HCT116 (cell line): ENCODE results near the gene ANOS1. TPM values are rescaled to one million over a fixed set of nuclear protein-coding genes. Genes with fewer than 3 reads are reported as not detected.

Experiments
- ATAC-seq: fragments of 200-7000 bp; cut with Tn5 transposase; 2 replicates; pipeline ENCODE4 v1.9.1; 2020; ENCODE audit warnings: mild to moderate bottlenecking, moderate library complexity
- BruUV-seq: library from RNA; stranded (reverse); fragments of 400-500 nt; replicated peaks from 2 replicates; lab custom pipeline; 2021; lab: Mats Ljungman, UMichigan
- CTCF ChIA-PET: fragments of 300-600 bp; sonication (Branson Sonifier 250); formaldehyde crosslinking; loops from one replicate; lab custom pipeline; 2021; ENCODE audit warnings: antibody characterized with exemption; lab: Charles Lee
- POLR2A ChIA-PET: fragments of 300-600, 350-600 bp; sonication (Branson Sonifier 250); formaldehyde crosslinking; loops from one replicate; lab custom pipeline; 2021; ENCODE audit warnings: antibody characterized with exemption; lab: Charles Lee
- RAD21 ChIA-PET, 2 experiments: fragments of 300-600 bp; sonication (Branson Sonifier 250); formaldehyde crosslinking; loops; one replicate each; lab custom pipeline; 2023; ENCODE audit warnings: low total read pairs in 2 of 2; ENCODE audit not compliant: uncharacterized antibody in 2 of 2, unreplicated experiment in 2 of 2, low non-redundant PET in 1 of 2; lab: Charles Lee
- DNase-seq: peaks from one replicate; pipeline ENCODE4 v3.0.0-alpha.2; 2010; ENCODE audit warnings: low read depth, low spot score
- H2AFZ ChIP-seq: fragments of 200-600 bp; shearing (Covaris generic), sonication (generic); 2 replicates; pipeline ENCODE4 v1.6.1; 2017; ENCODE audit warnings: low read depth, mixed run types, mixed read lengths, antibody characterized with exemption, low read length; ENCODE audit not compliant: poor library complexity, severe bottlenecking
- H3K27ac ChIP-seq: 2 replicates; pipeline ENCODE4 v1.5.1; 2012; ENCODE audit warnings: low read depth, low read length
- H3K27me3 ChIP-seq: fragments of 200-600 bp; sonication (generic); 2 replicates; pipeline ENCODE4 v1.6.1; 2016; ENCODE audit warnings: mixed run types, low read length, mixed read lengths; ENCODE audit not compliant: insufficient read depth
- H3K36me3 ChIP-seq, 2 experiments: fragments of 200-500 bp in 1 of 2; fragments of 200-600 bp in 1 of 2; sonication (Bioruptor generic) in 1 of 2; sonication (generic) in 1 of 2; 2 replicates each; pipeline versions ENCODE4 v1.5.1 to v1.6.1; 2014 to 2016; ENCODE audit warnings: low read length in 2 of 2, inconsistent platforms in 1 of 2, mixed read lengths in 1 of 2, mixed run types in 1 of 2; ENCODE audit not compliant: insufficient read depth in 2 of 2, control insufficient read depth in 1 of 2
- H3K4me1 ChIP-seq, 2 experiments: fragments of 200-600 bp in 1 of 2; sonication (generic) in 1 of 2; 2 replicates each; pipeline versions ENCODE4 v1.5.1 to v1.6.1; 2012 to 2017; ENCODE audit warnings: low read length in 2 of 2, inconsistent platforms in 1 of 2, mild to moderate bottlenecking in 1 of 2, mixed read lengths in 1 of 2, mixed run types in 1 of 2, moderate library complexity in 1 of 2; ENCODE audit not compliant: insufficient read depth in 2 of 2, control insufficient read depth in 1 of 2
- H3K4me2 ChIP-seq: fragments of 200-600 bp; sonication (generic); 2 replicates; pipeline ENCODE4 v1.6.1; 2017; ENCODE audit warnings: mixed run types, low read length, mixed read lengths
- H3K4me3 ChIP-seq, 2 experiments: fragments of 200-600 bp in 1 of 2; sonication (generic) in 1 of 2; replicated peaks in 1 of 2; 2 replicates each; pipeline ENCODE4 v1.5.1; 2011 to 2016; ENCODE audit warnings: low read length in 2 of 2, control low read depth in 1 of 2, low read depth in 1 of 2, mild to moderate bottlenecking in 1 of 2, mixed read lengths in 1 of 2, mixed run types in 1 of 2
- H3K79me2 ChIP-seq: fragments of 200-600 bp; sonication (generic); 2 replicates; pipeline ENCODE4 v1.6.1; 2017; ENCODE audit warnings: mild to moderate bottlenecking, mixed run types, low read length, moderate library complexity, mixed read lengths; ENCODE audit not compliant: insufficient read depth
- H3K9ac ChIP-seq: fragments of 200-600 bp; sonication (generic); 2 replicates; pipeline ENCODE4 v1.6.1; 2016; ENCODE audit warnings: low read length, mixed read lengths
- H3K9me2 ChIP-seq: fragments of 200-600 bp; sonication (generic), shearing (Covaris generic); 2 replicates; pipeline ENCODE4 v1.6.1; 2017; ENCODE audit warnings: mixed run types, mild to moderate bottlenecking, moderate library complexity; ENCODE audit not compliant: insufficient read depth
- H3K9me3 ChIP-seq, 2 experiments: fragments of 200-500 bp in 1 of 2; fragments of 200-600 bp in 1 of 2; sonication (Bioruptor generic) in 1 of 2; sonication (generic) in 1 of 2; 2 replicates each; pipeline ENCODE4 v1.6.1; 2014 to 2017; ENCODE audit warnings: low read length in 2 of 2, mixed read lengths in 2 of 2, inconsistent platforms in 1 of 2, low read depth in 1 of 2, mild to moderate bottlenecking in 1 of 2, mixed run types in 1 of 2, moderate library complexity in 1 of 2; ENCODE audit not compliant: control insufficient read depth in 1 of 2, insufficient read depth in 1 of 2
- H4K20me1 ChIP-seq: fragments of 200-600 bp; sonication (generic), shearing (Covaris generic); 2 replicates; pipeline ENCODE4 v1.6.1; 2017; ENCODE audit warnings: mixed run types, mild to moderate bottlenecking, moderate library complexity; ENCODE audit not compliant: insufficient read depth
- ATF3 ChIP-seq: IDR thresholded peaks from 2 replicates; pipeline ENCODE4 v1.6.1; 2012
- CBX3 ChIP-seq: IDR thresholded peaks from 2 replicates; pipeline ENCODE4 v1.6.1; 2012; ENCODE audit warnings: low read depth
- EGR1 ChIP-seq: IDR thresholded peaks from 2 replicates; pipeline ENCODE4 v1.6.1; 2012; ENCODE audit warnings: low read depth
- EZH2 ChIP-seq: fragments of 200-600 bp; sonication (generic); IDR thresholded peaks from 2 replicates; pipeline ENCODE4 v1.6.1; 2017; ENCODE audit warnings: antibody characterized with exemption, mixed run types
- FOSL1 ChIP-seq: IDR thresholded peaks from 2 replicates; pipeline ENCODE4 v1.6.1; 2012; ENCODE audit warnings: low read depth
- JUND ChIP-seq: IDR thresholded peaks from 2 replicates; pipeline ENCODE4 v1.6.1; 2012
- POLR2A ChIP-seq: IDR thresholded peaks from 2 replicates; pipeline ENCODE4 v1.7.0; 2011; ENCODE audit warnings: borderline replicate concordance; ENCODE audit not compliant: insufficient read depth, insufficient read length; ENCODE audit errors: extremely low read depth
- POLR2AphosphoS5 ChIP-seq: IDR thresholded peaks from 2 replicates; pipeline ENCODE4 v1.6.1; 2011; ENCODE audit warnings: mild to moderate bottlenecking, low read depth, low read length, moderate library complexity
- REST ChIP-seq: IDR thresholded peaks from 2 replicates; pipeline ENCODE4 v1.6.1; 2012; ENCODE audit warnings: low read depth
- SIN3A ChIP-seq: IDR thresholded peaks from 2 replicates; pipeline ENCODE4 v1.6.1; 2012; ENCODE audit warnings: low read depth
- SRF ChIP-seq: IDR thresholded peaks from 2 replicates; pipeline ENCODE4 v1.6.1; 2012; ENCODE audit warnings: low read depth
- TCF7L2 ChIP-seq: IDR thresholded peaks from 2 replicates; pipeline ENCODE4 v1.7.0; 2011; ENCODE audit warnings: borderline replicate concordance, inconsistent platforms; ENCODE audit not compliant: insufficient read depth, insufficient read length; ENCODE audit errors: extremely low read depth
- ZBTB33 ChIP-seq: IDR thresholded peaks from 2 replicates; pipeline ENCODE4 v1.6.1; 2011; ENCODE audit warnings: mild to moderate bottlenecking, low read length, moderate library complexity; ENCODE audit not compliant: insufficient replicate concordance; ENCODE audit errors: extremely low read depth
- ZNF274 ChIP-seq: fragments of 200-500 bp; sonication (Bioruptor generic); IDR thresholded peaks from 2 replicates; pipeline ENCODE4 v1.6.1; 2014; ENCODE audit warnings: mild to moderate bottlenecking, low read depth, low read length, inconsistent platforms
- intact Hi-C: fragments of 100-400 bp; cut with micrococcal nuclease; formaldehyde crosslinking; loops from 2 replicates; pipeline ENCODE4 v1.10.0; 2022
- total RNA-seq: library from RNA; stranded (reverse); gene quantifications from one replicate; pipeline ENCODE4 v1.2.1, GENCODE V29; 2021; ENCODE audit not compliant: unreplicated experiment

The ANOS1 gene
- total RNA-seq, 1 experiment from 2014 or later: 0.12 TPM

DNA sequence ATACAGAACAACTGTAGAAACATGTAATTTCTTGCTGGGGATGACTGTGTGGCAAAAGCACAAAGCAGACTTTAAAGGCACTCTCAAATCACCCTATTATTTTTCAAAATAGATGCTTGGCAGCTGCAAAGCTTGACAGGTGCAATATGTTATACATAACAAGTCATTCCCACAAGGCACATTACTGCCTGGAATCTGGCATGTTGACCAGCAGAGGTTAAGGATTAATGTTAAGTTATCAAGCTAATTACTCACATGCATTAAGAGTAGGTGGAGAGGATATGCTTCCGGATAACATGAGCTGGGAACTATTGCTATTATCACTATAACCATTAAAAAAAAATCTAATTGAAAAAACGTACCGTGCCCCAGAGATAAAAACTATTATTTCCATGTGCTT is 17.8 kb downstream of the ANOS1 start:
- ATAC-seq (no peak), DNase-seq (no peak)
- no peak overlapping the region for H3K4me2 ChIP-seq
- no peaks in the 10 kb centered on the region for H3K36me3 ChIP-seq
- no peaks in the 10 kb centered on the region for H3K9me2 ChIP-seq
- H2AFZ ChIP-seq: no peak overlapping the region
- ChIA-PET CTCF (no interaction called here), RAD21 (no interaction called here), POLR2A (no interaction called here)
- H3K9me3 ChIP-seq: no peaks in the 10 kb centered on the region
- no peaks in the 10 kb centered on the region for H3K27me3 ChIP-seq
- H4K20me1 ChIP-seq: no peaks in the 10 kb centered on the region
- no peaks in the 10 kb centered on the region for H3K4me1 ChIP-seq
- H3K9ac ChIP-seq: no peak overlapping the region
- no peaks in the 10 kb centered on the region for H3K79me2 ChIP-seq
- H3K4me3 ChIP-seq: no peak overlapping the region
- no peak for TF ChIP-seq ZBTB33
- no peak for TF ChIP-seq REST
- no peak for TF ChIP-seq SIN3A
- TF ChIP-seq JUND: no peak
- TF ChIP-seq TCF7L2: no peak
- no peak for TF ChIP-seq EGR1
- no peak for TF ChIP-seq POLR2A
- no peak for TF ChIP-seq EZH2
- TF ChIP-seq POLR2AphosphoS5: no peak
- no peak for TF ChIP-seq CBX3
- TF ChIP-seq ATF3: no peak
- TF ChIP-seq ZNF274: no peak
- TF ChIP-seq FOSL1: no peak
- no peak for TF ChIP-seq SRF
- BruUV-seq: no TSS peak
- H3K27ac ChIP-seq: no peak overlapping the region
- intact Hi-C loops: no loop called here
